Body of pancreas (tissue), 4 donors: ENCODE data around the gene ARHGAP6. TPM values are rescaled to one million over a fixed set of nuclear protein-coding genes. Genes with fewer than 3 reads are reported as not detected.

Source experiments
- ATAC-seq: fragments of 150-250 bp; one replicate; pipeline ENCODE4 v1.9.1; 2016
- DNase-seq, 4 donors: peaks; one replicate each; pipeline ENCODE4 v3.0.0-alpha.2; 2019
- H3K27ac ChIP-seq, 4 donors: fragments of 200-600 bp; sonication (generic); 1 replicate in 3 of 4; 2 replicates in 1 of 4; pipeline versions ENCODE4 v1.5.1 to v1.6.1; 2016 to 2019; ENCODE audit warnings: mild to moderate bottlenecking in 1 of 4, mixed read lengths in 1 of 4, moderate library complexity in 1 of 4
- H3K27me3 ChIP-seq, 2 donors: fragments of 200-600 bp; sonication (generic); one replicate each; pipeline ENCODE4 v1.6.0; 2016; ENCODE audit warnings: mild to moderate bottlenecking in 1 of 2
- H3K36me3 ChIP-seq, 2 donors: fragments of 200-600 bp; sonication (generic); replicated peaks in 1 of 2; 2 replicates each; pipeline ENCODE4 v1.5.1; 2016; ENCODE audit warnings: low read depth in 2 of 2; ENCODE audit not compliant: insufficient read depth in 1 of 2
- H3K4me1 ChIP-seq: fragments of 200-600 bp; sonication (generic); one replicate; pipeline ENCODE4 v1.6.0; 2016
- H3K4me3 ChIP-seq, 2 donors: fragments of 200-600 bp; sonication (generic); 1 replicate in 1 of 2; 2 replicates in 1 of 2; pipeline ENCODE4 v1.5.1; 2016 to 2019
- H3K9me3 ChIP-seq, 3 donors: fragments of 200-600 bp; sonication (generic); 1 replicate in 2 of 3; 2 replicates in 1 of 3; pipeline ENCODE4 v1.5.1; 2016
- CTCF ChIP-seq, 7 experiments: fragments of 450-650 bp in 4 of 7; fragments of 200-600 bp in 3 of 7; sonication (generic) in 3 of 7; IDR thresholded peaks; one replicate each; pipeline ENCODE4 v1.5.1; 2016 to 2019; ENCODE audit warnings: antibody characterized with exemption in 7 of 7
- POLR2A ChIP-seq, 3 donors: fragments of 450-650 bp; IDR thresholded peaks; one replicate each; pipeline ENCODE4 v1.6.1; 2016; ENCODE audit warnings: antibody characterized with exemption in 3 of 3, mild to moderate bottlenecking in 2 of 3
- WGBS, 2 donors: methylation state at CpG; one replicate each; pipeline ENCODE4 v1.1.5; 2017; 5-methylcytosine and 5-hydroxymethylcytosine counted together
- intact Hi-C: fragments of 100-400 bp; cut with DNase I; formaldehyde crosslinking; loops from one replicate; pipeline ENCODE4 v1.15.1; 2023
- total RNA-seq, 2 donors: library from RNA; depleted of rRNA; stranded (reverse); fragments of >200 nt; gene quantifications; one replicate each; pipeline ENCODE4 v1.1.0, GENCODE V29; 2016

Gene ARHGAP6
- total RNA-seq, 2 donors from 2014 or later, result 2.3 to 10.9 TPM

- no peaks in the 10 kb centered on the region for H3K9me3 ChIP-seq
- peak in 1 of 4 donors; percentile 7 for DNase-seq
- no peak for ATAC-seq
- no peak overlapping the region for H3K27ac ChIP-seq
- no peak overlapping the region for H3K4me3 ChIP-seq
- WGBS, 2 donors, result 75 to 79% methylated on average over 6 to 10 of the region's 10 CpGs
- no peaks in the 10 kb centered on the region for H3K27me3 ChIP-seq
- H3K4me1 ChIP-seq, result no peaks in the 10 kb centered on the region
- H3K36me3 ChIP-seq, result no peaks in the 10 kb centered on the region
- intact Hi-C loops, result no loop called here
- TF ChIP-seq POLR2A (IDR thresholded peaks at IDR 0.05), result no peak
- TF ChIP-seq CTCF (IDR thresholded peaks at IDR 0.05), result no peak
Observed at GRCh38 chrX:11380187-11380844, 285.4 kb downstream of the ARHGAP6 start.

GRCh38 chrX:11376163-11376562 lies 289.6 kb downstream of the ARHGAP6 start:
- Histone ChIP-seq H3K9me3 (no peaks in the 10 kb centered on the region), H3K4me1 (no peaks in the 10 kb centered on the region), H3K4me3 (no peak overlapping the region), H3K27me3 (no peaks in the 10 kb centered on the region), H3K36me3 (no peaks in the 10 kb centered on the region), H3K27ac (no peak overlapping the region)
- intact Hi-C loops, result no loop called here
- TF ChIP-seq POLR2A (IDR thresholded peaks at IDR 0.05) (no peak), CTCF (IDR thresholded peaks at IDR 0.05) (no peak)
- DNase-seq, result no peak
- no peak for ATAC-seq

- 27 to 40% methylated on average over 1 of the region's 1 CpG for WGBS, 2 donors
- Histone ChIP-seq H3K27ac (no peak overlapping the region), H3K36me3 (no peaks in the 10 kb centered on the region), H3K9me3 (no peaks in the 10 kb centered on the region), H3K4me1 (no peaks in the 10 kb centered on the region), H3K27me3 (no peaks in the 10 kb centered on the region), H3K4me3 (no peak overlapping the region)
- ATAC-seq (no peak), DNase-seq (no peak)
- intact Hi-C loops, result no loop called here
- TF ChIP-seq CTCF (IDR thresholded peaks at IDR 0.05) (no peak), POLR2A (IDR thresholded peaks at IDR 0.05) (no peak)
Observed at GRCh38 chrX:11375614-11376119, 290.1 kb downstream of the ARHGAP6 start.

GRCh38 chrX:11374570-11374969 lies 291.1 kb downstream of the ARHGAP6 start:
- 21 to 36% methylated on average over 2 of the region's 2 CpGs for WGBS, 2 donors
- Histone ChIP-seq H3K27ac (no peak overlapping the region), H3K9me3 (no peaks in the 10 kb centered on the region), H3K4me1 (no peaks in the 10 kb centered on the region), H3K27me3 (no peaks in the 10 kb centered on the region), H3K4me3 (no peak overlapping the region), H3K36me3 (no peaks in the 10 kb centered on the region)
- TF ChIP-seq POLR2A (IDR thresholded peaks at IDR 0.05) (no peak), CTCF (IDR thresholded peaks at IDR 0.05) (no peak)
- ATAC-seq (no peak), DNase-seq (no peak)
- intact Hi-C loops, result no loop called here

- DNase-seq (no peak), ATAC-seq (no peak)
- no peak for TF ChIP-seq CTCF (IDR thresholded peaks at IDR 0.05)
- no peaks in the 10 kb centered on the region for H3K4me1 ChIP-seq
- H3K27ac ChIP-seq, result no peak overlapping the region
- H3K9me3 ChIP-seq, result no peaks in the 10 kb centered on the region
- intact Hi-C loops, result no loop called here
- no peaks in the 10 kb centered on the region for H3K27me3 ChIP-seq
- H3K4me3 ChIP-seq, result no peak overlapping the region
- no peaks in the 10 kb centered on the region for H3K36me3 ChIP-seq
Observed at GRCh38 chrX:11371106-11371505, 294.6 kb downstream of the ARHGAP6 start.
